B cell (primary cell): Measurements from ENCODE around the gene LHX1. TPM values are rescaled to one million over a fixed set of nuclear protein-coding genes. Genes with fewer than 3 reads are reported as not detected.

ENCODE experiments used
- ATAC-seq: fragments of 200-7000 bp; cut with Tn5 transposase; one replicate; pipeline ENCODE4 v1.10.0; 2021; ENCODE audit warnings: low read depth, mild to moderate bottlenecking, moderate number of reproducible peaks, moderate library complexity
- CTCF ChIA-PET: fragments of 350-600 bp; sonication (Branson Sonifier 250); formaldehyde crosslinking; loops from one replicate; lab custom pipeline; 2021; ENCODE audit warnings: antibody characterized with exemption, inconsistent platforms; lab: Charles Lee
- POLR2A ChIA-PET: fragments of 350-600 bp; sonication (Branson Sonifier 250); formaldehyde crosslinking; loops from one replicate; lab custom pipeline; 2021; ENCODE audit warnings: antibody characterized with exemption; lab: Charles Lee
- DNase-seq: peaks from one replicate; pipeline ENCODE4 v3.0.0; 2013
- H2AFZ ChIP-seq: 2 replicates; pipeline ENCODE4 v1.6.1; 2012; ENCODE audit warnings: mild to moderate bottlenecking, low read depth, low read length; ENCODE audit not compliant: insufficient read depth, poor library complexity, severe bottlenecking
- H3K27ac ChIP-seq, 2 donors: 1 replicate in 1 of 2; 2 replicates in 1 of 2; pipeline ENCODE4 v1.5.1; 2012 to 2013; ENCODE audit warnings: low read length in 2 of 2, mild to moderate bottlenecking in 2 of 2, moderate library complexity in 1 of 2
- H3K27me3 ChIP-seq, 4 experiments: fragments of 200-600 bp in 1 of 4; sonication (generic) in 1 of 4; replicated peaks in 1 of 4; 1 replicate in 2 of 4; 2 replicates in 2 of 4; pipeline versions ENCODE4 v1.6.1 to v1.7.0; 2013 to 2016; ENCODE audit warnings: low read length in 3 of 4, mild to moderate bottlenecking in 2 of 4, mixed read lengths in 1 of 4, moderate library complexity in 1 of 4; ENCODE audit not compliant: insufficient read depth in 4 of 4, control insufficient read depth in 3 of 4; ENCODE audit errors: control extremely low read depth in 1 of 4
- H3K36me3 ChIP-seq, 2 experiments: replicated peaks in 1 of 2; 1 replicate in 1 of 2; 2 replicates in 1 of 2; pipeline versions ENCODE4 v1.6.1 to v1.7.1; 2013; ENCODE audit warnings: low read length in 1 of 2; ENCODE audit not compliant: insufficient read depth in 2 of 2, control insufficient read depth in 1 of 2; ENCODE audit errors: control extremely low read depth in 1 of 2, extremely low read depth in 1 of 2
- H3K4me1 ChIP-seq, 2 donors: fragments of 200-600 bp in 1 of 2; sonication (generic) in 1 of 2; 1 replicate in 1 of 2; 2 replicates in 1 of 2; pipeline versions ENCODE4 v1.5.1 to v1.6.1; 2013 to 2017; ENCODE audit warnings: low read length in 2 of 2; ENCODE audit not compliant: control insufficient read depth in 2 of 2, insufficient read depth in 2 of 2
- H3K4me2 ChIP-seq: replicated peaks from 2 replicates; pipeline ENCODE3; 2012; ENCODE audit warnings: mild to moderate bottlenecking, low read depth, low read length; ENCODE audit not compliant: poor library complexity, severe bottlenecking
- H3K4me3 ChIP-seq, 5 experiments: fragments of 200-600 bp in 1 of 5; sonication (generic) in 1 of 5; 1 replicate in 3 of 5; 2 replicates in 2 of 5; pipeline versions ENCODE4 v1.5.1 to v1.7.0; 2011 to 2016; ENCODE audit warnings: low read length in 4 of 5, mild to moderate bottlenecking in 4 of 5, low read depth in 2 of 5, control low read depth in 1 of 5, moderate library complexity in 1 of 5; ENCODE audit not compliant: insufficient read depth in 1 of 5; ENCODE audit errors: control extremely low read depth in 1 of 5, extremely low read depth in 1 of 5
- H3K79me2 ChIP-seq: fragments of 200-600 bp; sonication (generic); one replicate; pipeline ENCODE4 v1.6.0; 2016; ENCODE audit warnings: low read length; ENCODE audit not compliant: control insufficient read depth, insufficient read depth
- H3K9ac ChIP-seq: fragments of 200-600 bp; sonication (generic); 2 replicates; pipeline ENCODE4 v1.6.1; 2017; ENCODE audit warnings: mild to moderate bottlenecking, low read length, moderate library complexity
- H3K9me3 ChIP-seq, 3 donors: one replicate each; pipeline versions ENCODE4 v1.6.1 to v1.7.1; 2013; ENCODE audit warnings: low read length in 2 of 3; ENCODE audit not compliant: control insufficient read depth in 2 of 3, insufficient read depth in 1 of 3; ENCODE audit errors: control extremely low read depth in 1 of 3
- H4K20me1 ChIP-seq: 2 replicates; pipeline ENCODE4 v1.6.0; 2012; ENCODE audit warnings: mild to moderate bottlenecking, low read length; ENCODE audit not compliant: insufficient read depth, control insufficient read depth, poor library complexity, severe bottlenecking
- H3K27ac Mint-ChIP-seq: one replicate; pipeline ENCODE4 v1.8.0; 2021; ENCODE audit warnings: mixed read lengths
- H3K27me3 Mint-ChIP-seq: one replicate; pipeline ENCODE4 v1.8.0; 2021; ENCODE audit warnings: mixed read lengths
- H3K4me1 Mint-ChIP-seq: one replicate; pipeline ENCODE4 v1.8.0; 2021; ENCODE audit warnings: mixed read lengths
- H3K4me3 Mint-ChIP-seq: one replicate; pipeline ENCODE4 v1.8.0; 2021; ENCODE audit warnings: mixed read lengths
- H3K9me3 Mint-ChIP-seq: one replicate; pipeline ENCODE4 v1.8.0; 2022; ENCODE audit warnings: mixed read lengths; ENCODE audit not compliant: insufficient read depth
- EZH2 ChIP-seq: IDR thresholded peaks from 2 replicates; pipeline ENCODE4 v1.6.1; 2012; ENCODE audit warnings: borderline replicate concordance, low read depth, mild to moderate bottlenecking, moderate library complexity, low read length; ENCODE audit not compliant: insufficient read depth, poor library complexity, severe bottlenecking
- WGBS: methylation state at CpG from one replicate; pipeline ENCODE4 v1.1.5; 2013; ENCODE audit warnings: missing lambda C conversion rate; ENCODE audit not compliant: insufficient coverage; 5-methylcytosine and 5-hydroxymethylcytosine counted together
- intact Hi-C: fragments of 100-400 bp; cut with micrococcal nuclease; formaldehyde crosslinking; loops from one replicate; pipeline ENCODE4 v1.10.0; 2022
- polyA plus RNA-seq: library from polyadenylated mRNA; depleted of rRNA; stranded (reverse); fragments of >200 nt; gene quantifications from 2 replicates; pipeline ENCODE4 v1.2.3, GENCODE V29; 2012
- total RNA-seq, 2 donors: library from RNA; stranded (reverse); fragments of 120-200 nt in 1 of 2; gene quantifications; 1 replicate in 1 of 2; 2 replicates in 1 of 2; pipeline versions ENCODE4 v1.2.3 to v1.2.4, GENCODE V29; 2013 to 2022
- TF ChIP-seq, protein P1 (sequence below): fragments of 200-600 bp; IDR thresholded peaks from one replicate; pipeline ENCODE4 v1.8.0; 2022; ENCODE audit warnings: antibody characterized with exemption, mild to moderate bottlenecking

LHX1 gene
- total and polyA plus RNA-seq, 2 donors (not counting 1 experiment from before 2014, with no cell fraction given) = not detected

DNA sequence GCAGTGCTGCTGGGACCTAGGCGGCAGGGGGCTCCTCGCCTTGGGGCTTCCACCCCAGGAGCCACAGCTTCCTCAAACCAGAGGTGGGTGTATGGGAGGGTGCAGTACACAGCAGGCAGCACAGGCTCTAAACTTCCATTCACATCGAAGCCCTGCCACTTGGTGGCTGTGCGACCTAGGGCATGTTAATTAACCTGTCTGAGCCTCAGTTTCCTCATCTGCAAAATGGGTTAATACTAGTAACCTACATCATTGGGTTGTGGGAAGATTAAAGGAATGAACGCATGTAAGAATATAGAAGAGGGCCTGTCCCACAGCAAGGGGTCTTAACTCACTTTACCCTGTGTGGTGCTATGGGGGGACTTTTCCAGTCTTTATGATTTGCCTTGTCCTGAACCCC lies 26.8 kb upstream of the LHX1 start:
- H3K9ac ChIP-seq = no peak overlapping the region
- no peak for TF ChIP-seq EZH2
- TF ChIP-seq, protein P1, sequence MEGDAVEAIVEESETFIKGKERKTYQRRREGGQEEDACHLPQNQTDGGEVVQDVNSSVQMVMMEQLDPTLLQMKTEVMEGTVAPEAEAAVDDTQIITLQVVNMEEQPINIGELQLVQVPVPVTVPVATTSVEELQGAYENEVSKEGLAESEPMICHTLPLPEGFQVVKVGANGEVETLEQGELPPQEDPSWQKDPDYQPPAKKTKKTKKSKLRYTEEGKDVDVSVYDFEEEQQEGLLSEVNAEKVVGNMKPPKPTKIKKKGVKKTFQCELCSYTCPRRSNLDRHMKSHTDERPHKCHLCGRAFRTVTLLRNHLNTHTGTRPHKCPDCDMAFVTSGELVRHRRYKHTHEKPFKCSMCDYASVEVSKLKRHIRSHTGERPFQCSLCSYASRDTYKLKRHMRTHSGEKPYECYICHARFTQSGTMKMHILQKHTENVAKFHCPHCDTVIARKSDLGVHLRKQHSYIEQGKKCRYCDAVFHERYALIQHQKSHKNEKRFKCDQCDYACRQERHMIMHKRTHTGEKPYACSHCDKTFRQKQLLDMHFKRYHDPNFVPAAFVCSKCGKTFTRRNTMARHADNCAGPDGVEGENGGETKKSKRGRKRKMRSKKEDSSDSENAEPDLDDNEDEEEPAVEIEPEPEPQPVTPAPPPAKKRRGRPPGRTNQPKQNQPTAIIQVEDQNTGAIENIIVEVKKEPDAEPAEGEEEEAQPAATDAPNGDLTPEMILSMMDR = no peak
- Mint-ChIP-seq H3K27ac (no peak overlapping the region), H3K4me1 (no peaks in the 10 kb centered on the region), H3K4me3 (no peak overlapping the region), H3K9me3 (no peaks in the 10 kb centered on the region), H3K27me3 (peaks cover 40% of the 10 kb centered on the region)
- ATAC-seq = no peak
- no CpG with 5 or more reads among the region's 5 CpGs for WGBS
- H2AFZ ChIP-seq = no peak overlapping the region
- H3K27ac ChIP-seq = no peak overlapping the region
- intact Hi-C loops = no loop called here
- H3K4me3 ChIP-seq = no peak overlapping the region
- H4K20me1 ChIP-seq = no peaks in the 10 kb centered on the region
- POLR2A ChIA-PET = no interaction called here
- H3K79me2 ChIP-seq = no peaks in the 10 kb centered on the region
- no peaks in the 10 kb centered on the region for H3K9me3 ChIP-seq
- DNase-seq = no peak
- H3K36me3 ChIP-seq = no peaks in the 10 kb centered on the region
- no peak overlapping the region for H3K4me2 ChIP-seq
- CTCF ChIA-PET = no interaction called here
- H3K4me1 ChIP-seq = no peaks in the 10 kb centered on the region
- peaks cover 0 to 10% (median 4%) of the 10 kb centered on the region in 4 experiments for H3K27me3 ChIP-seq

DNA sequence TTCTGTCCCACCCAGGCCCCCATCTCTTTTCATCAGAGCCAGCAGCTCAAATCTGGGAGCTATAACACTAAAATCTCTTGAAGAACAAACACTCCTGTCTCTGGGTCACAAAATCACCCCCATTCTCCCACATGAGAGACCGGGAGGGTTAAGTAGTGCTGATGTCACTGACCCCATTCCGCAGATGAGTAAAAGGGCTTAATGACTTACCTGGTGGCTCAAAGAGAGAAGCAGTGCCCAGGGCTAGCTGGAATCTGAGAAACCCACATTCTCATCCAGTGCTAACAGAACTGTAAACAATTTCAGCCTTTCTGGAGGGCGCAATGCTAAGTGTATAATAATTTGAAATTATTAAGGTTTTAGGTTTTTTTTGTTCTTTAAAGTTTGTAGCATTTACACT lies 26.3 kb upstream of the LHX1 start:
- H3K4me1 Mint-ChIP-seq = no peaks in the 10 kb centered on the region
- H3K9ac ChIP-seq = no peak overlapping the region
- peaks cover 0 to 10% (median 4%) of the 10 kb centered on the region in 4 experiments for H3K27me3 ChIP-seq
- no peak overlapping the region for H3K4me3 ChIP-seq
- H3K9me3 Mint-ChIP-seq = no peaks in the 10 kb centered on the region
- no peaks in the 10 kb centered on the region for H3K36me3 ChIP-seq
- no peak for TF ChIP-seq EZH2
- TF ChIP-seq, protein P1 = no peak
- no peaks in the 10 kb centered on the region for H3K4me1 ChIP-seq
- no peak overlapping the region for H3K4me2 ChIP-seq
- ChIA-PET POLR2A (no interaction called here), CTCF (no interaction called here)
- WGBS = no CpG with 5 or more reads among the region's 3 CpGs
- no peak overlapping the region for H3K4me3 Mint-ChIP-seq
- no peak overlapping the region for H2AFZ ChIP-seq
- H3K9me3 ChIP-seq = no peaks in the 10 kb centered on the region
- H3K79me2 ChIP-seq = no peaks in the 10 kb centered on the region
- DNase-seq = no peak
- peaks cover 37% of the 10 kb centered on the region for H3K27me3 Mint-ChIP-seq
- no peaks in the 10 kb centered on the region for H4K20me1 ChIP-seq
- H3K27ac Mint-ChIP-seq = no peak overlapping the region
- intact Hi-C loops = no loop called here
- no peak for ATAC-seq
- H3K27ac ChIP-seq = no peak overlapping the region
